GM12874 (cell line): Measurements from ENCODE around the gene PRRG4.

Source experiments
- CTCF ChIP-seq: IDR thresholded peaks from 2 replicates; pipeline ENCODE4 v1.5.1; 2011; ENCODE audit warnings: low read depth, mild to moderate bottlenecking, control low read depth, low read length, moderate library complexity; ENCODE audit not compliant: insufficient read depth

Gene PRRG4

GRCh38 chr11:32821517-32821916, 8.2 kb upstream of the PRRG4 start:
- no peak for TF ChIP-seq CTCF

- no peak for TF ChIP-seq CTCF
Observed at GRCh38 chr11:32821917-32822560, 7.7 kb upstream of the PRRG4 start.

- TF ChIP-seq CTCF = no peak
Observed at GRCh38 chr11:32826113-32826512, 3.6 kb upstream of the PRRG4 start.

- TF ChIP-seq CTCF = no peak
Observed at GRCh38 chr11:32827276-32827675, 2.5 kb upstream of the PRRG4 start.

- no peak for TF ChIP-seq CTCF
Observed at GRCh38 chr11:32829157-32829679, 509 bp upstream of the PRRG4 start.

GRCh38 chr11:32830413-32830738, 649 bp downstream of the PRRG4 start:
- no peak for TF ChIP-seq CTCF

- no peak for TF ChIP-seq CTCF
Observed at GRCh38 chr11:32830796-32831195, 1.1 kb downstream of the PRRG4 start.

GRCh38 chr11:32831221-32831620, 1.5 kb downstream of the PRRG4 start:
- no peak for TF ChIP-seq CTCF
